ENCODE results near the gene BRIP1.
"Not testable (repeated sequence)": the region's sequence is repeated elsewhere in the genome, so short reads cannot be mapped to it uniquely, and the experiment has no call there.

Gene BRIP1

GRCh38 chr17:61729690-61730268 lies 133.5 kb downstream of the BRIP1 start:
- DNase-seq (ENCODE audit: low read depth in 2 of 2): no peak

- no peak for DNase-seq (ENCODE audit: low read depth in 2 of 2)
Observed at GRCh38 chr17:61728297-61728836, 135.0 kb downstream of the BRIP1 start.

GRCh38 chr17:61727798-61728197 lies 135.5 kb downstream of the BRIP1 start:
- not testable (repeated sequence) for DNase-seq (ENCODE audit: low read depth in 2 of 2)

- no peak for DNase-seq (ENCODE audit: low read depth in 2 of 2)
Observed at GRCh38 chr17:61726977-61727376, 136.4 kb downstream of the BRIP1 start.

- no peak for DNase-seq (ENCODE audit: low read depth in 2 of 2)
Observed at GRCh38 chr17:61724777-61725176, 138.6 kb downstream of the BRIP1 start.

GRCh38 chr17:61723914-61724313 lies 139.4 kb downstream of the BRIP1 start:
- DNase-seq (ENCODE audit: low read depth in 2 of 2): no peak

- no peak for DNase-seq (ENCODE audit: low read depth in 2 of 2)
Observed at GRCh38 chr17:61723183-61723582, 140.1 kb downstream of the BRIP1 start.

- no peak for DNase-seq (ENCODE audit: low read depth in 2 of 2)
Observed at GRCh38 chr17:61722398-61722797, 140.9 kb downstream of the BRIP1 start.

GRCh38 chr17:61720016-61720795 lies 143.1 kb downstream of the BRIP1 start:
- no peak for DNase-seq (ENCODE audit: low read depth in 2 of 2)

GRCh38 chr17:61719220-61719619 lies 144.1 kb downstream of the BRIP1 start:
- DNase-seq (ENCODE audit: low read depth in 2 of 2): not testable (repeated sequence)

GRCh38 chr17:61718022-61718421 lies 145.3 kb downstream of the BRIP1 start:
- DNase-seq (ENCODE audit: low read depth in 2 of 2): no peak

- DNase-seq (ENCODE audit: low read depth in 2 of 2): no peak
Observed at GRCh38 chr17:61717352-61717751, 146.0 kb downstream of the BRIP1 start.

GRCh38 chr17:61716225-61716829 lies 147.0 kb downstream of the BRIP1 start:
- DNase-seq (ENCODE audit: low read depth in 2 of 2): no peak

- no peak for DNase-seq (ENCODE audit: low read depth in 2 of 2)
Observed at GRCh38 chr17:61715348-61715747, 148.0 kb downstream of the BRIP1 start.

- no peak for DNase-seq (ENCODE audit: low read depth in 2 of 2)
Observed at GRCh38 chr17:61714300-61714699, 149.0 kb downstream of the BRIP1 start.

GRCh38 chr17:61713035-61713434 lies 150.3 kb downstream of the BRIP1 start:
- DNase-seq (ENCODE audit: low read depth in 2 of 2): no peak

GRCh38 chr17:61710546-61710945 lies 152.8 kb downstream of the BRIP1 start:
- no peak for DNase-seq (ENCODE audit: low read depth in 2 of 2)

GRCh38 chr17:61709567-61709966 lies 153.8 kb downstream of the BRIP1 start:
- DNase-seq (ENCODE audit: low read depth in 2 of 2): no peak

- no peak for DNase-seq (ENCODE audit: low read depth in 2 of 2)
Observed at GRCh38 chr17:61704935-61705449, 158.3 kb downstream of the BRIP1 start.

- DNase-seq (ENCODE audit: low read depth in 2 of 2): no peak
Observed at GRCh38 chr17:61702450-61702849, 160.9 kb downstream of the BRIP1 start.

- DNase-seq (ENCODE audit: low read depth in 2 of 2): no peak
Observed at GRCh38 chr17:61701978-61702377, 161.3 kb downstream of the BRIP1 start.

- no peak for DNase-seq (ENCODE audit: low read depth in 2 of 2)
Observed at GRCh38 chr17:61701334-61701733, 162.0 kb downstream of the BRIP1 start.

- DNase-seq (ENCODE audit: low read depth in 2 of 2): no peak
Observed at GRCh38 chr17:61700252-61700651, 163.1 kb downstream of the BRIP1 start.
